Medulla oblongata (tissue), 1 donor: ENCODE results near the gene MSLN.
"Not testable (repeated sequence)": the region's sequence is repeated elsewhere in the genome, so short reads cannot be mapped to it uniquely, and the experiment has no call there.

ENCODE experiments used
- DNase-seq: peaks from one replicate; pipeline ENCODE4 v3.0.0-alpha.2; 2015; ENCODE audit errors: extremely low spot score

MSLN gene

GRCh38 chr16:775236-775796, 14.8 kb downstream of the MSLN start:
- no peak for DNase-seq

DNA sequence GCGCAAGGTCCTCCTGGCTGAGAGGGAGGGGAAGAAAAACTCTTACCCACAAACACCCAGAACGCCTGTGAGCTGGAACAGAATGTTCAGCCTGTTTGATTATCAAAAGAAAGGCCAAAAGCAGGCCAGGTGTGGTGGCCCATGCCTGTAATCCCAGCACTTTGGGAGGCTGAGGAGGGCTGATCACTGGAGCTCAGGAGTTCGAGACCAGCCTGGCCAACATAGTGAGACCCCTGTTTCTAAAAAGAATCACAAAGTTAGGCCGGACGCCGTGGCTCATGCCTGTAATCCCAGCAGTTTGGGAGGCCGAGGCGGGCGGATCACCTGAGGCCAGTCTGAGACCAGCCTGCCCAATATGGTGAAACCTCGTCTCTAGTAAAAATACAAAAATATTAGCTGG, 15.8 kb downstream of the MSLN start:
- not testable (repeated sequence) for DNase-seq

- no peak for DNase-seq
Measured at GRCh38 chr16:776824-777223, 16.3 kb downstream of the MSLN start.

DNA sequence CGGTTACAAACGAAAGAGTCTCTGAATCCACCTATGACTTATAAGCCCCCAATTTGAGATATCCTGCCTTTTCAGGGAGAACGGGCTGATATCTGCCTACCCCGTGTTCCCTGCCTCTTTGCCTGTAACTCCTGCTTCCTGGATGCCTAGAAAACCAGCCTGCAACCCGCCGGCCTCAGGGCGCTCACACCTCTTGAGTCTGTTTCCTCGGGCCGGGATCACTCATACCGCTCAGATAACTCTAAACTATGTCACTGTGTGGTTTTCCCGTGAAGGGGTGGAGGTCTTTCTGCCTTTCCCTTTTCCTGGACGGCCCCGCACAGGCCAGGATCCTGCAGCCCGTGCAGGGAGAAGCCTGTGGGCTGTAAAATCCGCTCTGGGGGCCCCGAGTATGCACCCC, 17.3 kb downstream of the MSLN start:
- no peak for DNase-seq

GRCh38 chr16:778447-778846, 17.9 kb downstream of the MSLN start:
- no peak for DNase-seq

DNA sequence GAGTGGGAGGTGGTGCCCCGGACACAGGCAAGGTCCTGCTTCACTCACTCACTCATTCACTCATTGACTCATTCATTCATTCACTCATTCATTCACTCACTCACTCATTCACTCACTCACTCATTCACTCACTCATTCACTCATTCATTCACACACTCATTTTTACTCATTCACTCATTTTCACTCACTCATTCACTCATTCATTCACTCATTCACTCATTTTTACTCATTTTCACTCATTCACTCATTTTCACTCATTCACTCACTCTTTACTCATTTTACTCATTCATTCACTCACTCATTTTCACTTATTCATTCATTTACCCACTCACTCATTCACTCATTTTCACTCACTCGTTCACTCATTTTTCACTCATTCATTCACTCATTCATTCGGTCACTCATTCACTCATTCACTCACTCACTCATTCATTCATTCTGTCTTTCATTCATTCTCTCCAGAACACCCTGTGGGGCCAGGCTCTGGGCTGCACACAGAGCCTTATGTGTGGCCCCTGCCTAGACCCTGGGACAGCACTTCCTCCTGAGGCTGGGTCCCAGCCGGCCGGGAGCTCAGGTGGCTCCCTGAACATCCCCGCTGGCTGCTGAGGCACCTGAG, 18.5 kb downstream of the MSLN start:
- no peak for DNase-seq

GRCh38 chr16:779561-779960, 19.0 kb downstream of the MSLN start:
- DNase-seq, result no peak

DNA sequence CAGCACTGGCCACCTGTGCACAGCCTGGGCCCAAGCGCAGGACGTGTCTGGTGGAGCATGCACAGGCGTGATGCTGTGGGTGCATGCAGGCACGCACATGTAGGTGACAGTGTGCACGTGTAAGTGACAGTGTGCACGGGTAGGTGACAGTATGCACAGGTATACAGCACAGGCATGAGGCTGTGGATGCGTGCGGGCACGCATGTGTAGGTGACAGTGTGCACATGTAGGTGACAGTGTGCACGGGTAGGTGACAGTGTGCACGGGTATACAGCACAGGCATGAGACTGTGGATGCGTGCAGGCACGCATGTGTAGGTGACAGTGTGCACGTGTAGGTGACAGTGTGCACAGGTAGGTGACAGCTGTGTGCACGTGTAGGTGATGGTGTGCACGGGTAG, 19.8 kb downstream of the MSLN start:
- DNase-seq, result no peak

- DNase-seq, result no peak
Measured at GRCh38 chr16:781346-782010, 20.9 kb downstream of the MSLN start.

DNA sequence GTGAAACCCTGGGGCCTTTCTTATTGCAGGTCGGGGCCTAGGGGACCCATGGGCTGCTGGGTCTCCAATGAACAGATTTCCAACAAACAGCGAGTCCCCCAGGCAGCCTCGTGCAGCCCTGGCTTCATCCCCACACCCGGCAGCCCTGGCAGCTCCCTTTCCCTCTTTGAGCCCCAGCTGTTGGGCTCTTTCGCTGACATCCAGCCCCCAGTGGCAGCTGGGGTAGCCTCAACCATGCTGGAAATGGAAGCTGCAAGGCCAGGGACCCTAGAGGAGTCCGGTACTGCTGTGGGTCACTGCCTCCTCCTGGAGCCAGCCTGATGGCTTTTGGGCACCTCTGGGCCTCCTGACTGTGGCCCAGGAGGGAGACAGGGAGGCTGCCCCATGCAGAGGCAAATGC, 21.7 kb downstream of the MSLN start:
- DNase-seq, result no peak

DNA sequence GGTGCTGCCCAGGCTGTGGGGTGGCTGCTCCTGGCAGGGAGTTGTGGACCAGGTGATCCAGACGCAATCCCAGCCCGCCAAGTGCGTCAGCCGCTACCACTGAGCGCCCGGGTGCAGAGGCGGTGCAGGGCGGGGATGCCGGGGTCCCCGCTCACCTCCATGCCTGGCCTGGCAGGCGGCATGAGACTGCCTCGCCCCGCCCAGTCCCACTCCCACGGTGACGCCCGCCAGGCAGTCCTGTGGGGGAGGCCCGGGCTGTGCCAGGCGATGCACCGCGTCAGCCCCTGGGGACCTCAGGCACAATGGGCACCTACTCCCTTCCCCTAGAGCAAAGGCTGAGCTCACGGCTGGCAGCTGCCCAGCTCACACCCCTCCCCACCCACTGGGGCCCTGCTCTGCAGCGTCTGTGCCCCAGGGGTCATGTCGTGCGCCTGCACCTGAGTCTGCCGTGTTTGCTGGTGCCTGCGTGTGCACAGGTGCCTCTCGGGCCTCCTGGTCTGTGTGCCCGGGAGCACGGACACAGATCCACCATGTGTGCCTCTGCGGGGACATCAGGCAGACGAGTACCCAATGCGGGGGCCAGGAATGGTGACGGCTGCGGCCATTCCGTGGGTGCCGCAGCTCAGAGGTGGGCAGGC, 22.4 kb downstream of the MSLN start:
- no peak for DNase-seq

DNA sequence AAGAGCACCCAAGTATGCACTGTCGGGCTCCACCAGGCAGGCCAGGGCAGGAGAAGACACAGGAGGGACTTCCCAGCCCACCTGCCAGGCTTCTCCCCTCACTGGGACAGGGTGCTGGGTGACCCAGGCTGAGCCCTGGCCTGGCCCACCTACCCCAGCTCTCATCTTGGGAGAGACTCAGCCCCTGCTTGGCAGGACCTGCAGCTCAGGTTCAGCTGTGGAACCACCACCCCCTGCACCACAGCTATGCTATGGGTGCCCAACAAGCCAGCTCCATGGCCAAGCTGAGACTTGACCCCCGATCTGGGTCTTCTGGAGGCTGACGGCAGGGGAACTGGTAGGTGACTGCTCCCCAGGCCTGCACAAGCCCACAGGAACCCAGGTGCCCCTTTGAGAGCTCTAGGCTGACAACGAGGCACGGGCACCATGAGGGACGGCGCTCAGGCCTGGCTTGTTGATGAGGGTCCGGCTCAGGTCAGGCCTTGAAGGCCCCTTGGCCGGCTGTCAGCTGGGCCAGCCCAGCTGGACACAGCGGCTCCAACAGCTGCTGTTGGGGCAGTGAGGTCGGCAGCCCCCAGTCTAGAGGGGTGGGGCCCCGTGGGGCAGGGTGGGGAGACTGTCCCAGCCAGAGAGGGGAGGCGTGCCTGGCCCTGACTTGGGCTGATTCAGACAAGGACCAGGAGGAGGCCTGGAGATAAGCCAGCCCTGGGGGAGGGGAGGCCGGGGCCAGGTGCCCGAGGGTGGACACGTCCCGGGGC, 23.0 kb downstream of the MSLN start:
- no peak for DNase-seq

GRCh38 chr16:784431-784830, 23.9 kb downstream of the MSLN start:
- no peak for DNase-seq

GRCh38 chr16:785563-786535, 25.3 kb downstream of the MSLN start:
- peak; percentile 40 for DNase-seq

DNA sequence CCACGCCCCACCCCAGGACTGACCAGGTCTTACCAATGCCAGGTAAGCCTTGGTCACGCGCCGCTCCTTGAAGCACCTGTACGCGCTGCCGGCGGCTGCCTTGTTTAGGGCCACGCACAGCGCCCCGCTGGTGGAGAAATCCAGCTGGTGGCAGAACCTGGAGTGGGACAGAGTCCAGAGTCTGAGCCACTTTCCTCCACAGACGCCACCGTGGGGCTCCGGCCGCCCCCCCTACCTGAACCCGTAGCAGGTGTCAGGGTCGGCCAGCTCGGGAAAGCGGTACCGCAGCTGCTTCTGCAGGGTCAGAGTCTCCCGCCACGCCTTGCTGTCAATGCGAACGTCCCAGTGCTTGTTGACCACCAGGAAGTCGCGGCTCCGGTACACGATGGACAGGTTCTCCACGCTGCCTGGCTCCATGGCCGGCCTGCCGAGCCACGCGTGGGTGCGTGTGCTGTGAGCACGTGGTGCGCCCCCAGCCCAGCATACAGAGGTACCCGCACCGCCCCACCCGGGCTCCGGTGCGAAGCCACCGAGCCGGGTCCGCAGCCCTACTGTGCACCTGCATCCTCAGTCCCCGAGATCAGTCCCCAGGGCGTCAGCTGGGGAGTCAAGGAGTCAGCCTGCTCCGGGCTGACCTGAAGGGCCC, 26.9 kb downstream of the MSLN start:
- DNase-seq, result no peak

DNA sequence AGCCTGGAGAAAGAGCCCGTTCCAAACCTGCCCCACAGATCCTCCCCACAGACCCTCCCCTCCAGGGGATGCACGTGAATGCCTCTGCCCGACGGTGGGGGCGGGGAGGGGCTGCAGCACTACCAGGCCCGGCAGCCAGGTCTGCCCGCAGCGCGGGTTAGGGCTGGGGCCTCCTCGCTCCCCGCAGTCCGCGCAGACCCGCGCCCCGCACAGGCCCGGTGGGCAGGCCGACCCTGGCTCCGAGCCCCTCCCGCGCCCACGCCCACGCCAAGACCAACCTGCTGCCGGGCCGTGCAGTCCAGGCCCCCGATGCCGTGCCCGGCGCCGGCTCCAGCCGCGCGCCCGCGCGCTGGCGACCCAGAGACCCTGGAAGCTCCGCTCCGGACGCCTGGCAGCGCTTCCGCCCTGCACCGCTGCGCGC, 27.5 kb downstream of the MSLN start, which contains the start of gene RPUSD1:
RPUSD1 (minus strand) TSS at position 404 of the 421 bp plus-strand sequence. CDS start 644 bp downstream, outside the sequence.
- DNase-seq, result no peak

GRCh38 chr16:788399-789126, 28.0 kb downstream of the MSLN start, which contains the start of gene CHTF18:
Gene CHTF18, plus strand, starts transcription at chr16:788620. Its CDS starts 65 bp downstream, at chr16:788685.
- peak; percentile 93 for DNase-seq

DNA sequence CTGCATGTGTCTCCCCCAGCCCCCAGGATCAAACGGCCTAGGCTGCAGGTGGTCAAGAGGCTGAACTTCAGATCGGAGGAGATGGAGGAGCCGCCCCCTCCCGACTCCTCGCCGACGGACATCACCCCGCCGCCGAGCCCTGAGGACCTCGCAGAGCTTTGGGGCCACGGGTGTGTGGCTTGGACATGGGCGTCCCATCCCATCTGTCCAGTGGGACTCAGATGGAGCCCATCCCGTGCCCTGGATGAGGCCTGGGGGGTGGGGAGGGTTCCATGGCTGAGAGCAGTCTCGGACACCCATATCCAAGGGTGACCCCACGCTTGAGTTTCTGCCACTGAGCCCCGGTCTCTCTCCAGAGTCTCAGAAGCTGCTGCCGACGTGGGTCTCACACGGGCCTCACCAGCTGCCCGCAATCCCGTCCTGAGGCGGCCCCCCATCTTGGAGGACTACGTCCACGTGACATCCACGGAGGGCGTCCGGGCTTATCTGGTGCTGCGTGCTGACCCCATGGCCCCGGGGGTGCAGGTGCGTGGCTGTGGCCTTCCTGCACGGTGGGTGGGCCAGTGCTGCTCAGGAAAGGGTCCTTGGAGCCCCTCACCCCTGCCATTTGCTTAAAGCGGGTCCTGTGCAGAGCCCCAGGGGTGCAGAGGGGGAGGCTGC, 28.8 kb downstream of the MSLN start:
- no peak for DNase-seq

GRCh38 chr16:790086-790485, 29.6 kb downstream of the MSLN start:
- no peak for DNase-seq
